Esophagus squamous epithelium (tissue), 4 donors: Measurements from ENCODE around the gene THPO.

Experiments
- CTCF ChIP-seq, 6 experiments: fragments of 450-650 bp in 4 of 6; fragments of 200-600 bp in 2 of 6; sonication (generic) in 2 of 6; IDR thresholded peaks; one replicate each; pipeline ENCODE4 v1.5.1; 2016 to 2019; ENCODE audit warnings: antibody characterized with exemption in 6 of 6, mild to moderate bottlenecking in 4 of 6, moderate library complexity in 4 of 6
- POLR2A ChIP-seq, 4 donors: fragments of 450-650 bp; IDR thresholded peaks; one replicate each; pipeline ENCODE4 v1.6.1; 2017; ENCODE audit warnings: antibody characterized with exemption in 4 of 4, mild to moderate bottlenecking in 4 of 4, moderate library complexity in 3 of 4

- TF ChIP-seq CTCF (IDR thresholded peaks at IDR 0.05) (no peak), POLR2A (IDR thresholded peaks at IDR 0.05) (no peak)
Observed at GRCh38 chr3:184347321-184348056, 30.5 kb downstream of the THPO start.
